ENCODE data around the gene CBX7. TPM values are rescaled to one million over a fixed set of nuclear protein-coding genes. Genes with fewer than 3 reads are reported as not detected.
A peak's percentile ranks its signal among the peaks of the same experiment; 100 is the strongest.
"Not testable (repeated sequence)": the region's sequence is repeated elsewhere in the genome, so short reads cannot be mapped to it uniquely, and the experiment has no call there.

The CBX7 gene
- total and polyA plus RNA-seq, 4 donors = 8.5 to 12.7 (median 9.5) TPM

- H3K4me1 ChIP-seq (ENCODE audit: control insufficient read depth, insufficient read depth, low read length) = peaks cover 61% of the 10 kb centered on the region
- H3K4me3 ChIP-seq (ENCODE audit: low read depth, low read length) = no peak overlapping the region
- H3K27ac ChIP-seq (ENCODE audit: low read depth, low read length) = peak overlapping the region; percentile 91
- DNase-seq (ENCODE audit: low read depth in 4 of 6, low spot score in 6 of 6) = no peak
- H3K36me3 ChIP-seq (ENCODE audit: control insufficient read depth, insufficient read depth, low read length) = peaks cover 3% of the 10 kb centered on the region
- no peaks in the 10 kb centered on the region for H3K9me3 ChIP-seq (ENCODE audit: control insufficient read depth, insufficient read depth, low read length)
- H3K27me3 ChIP-seq (ENCODE audit: control insufficient read depth, insufficient read depth, low read length) = no peaks in the 10 kb centered on the region
- 78% methylated on average over 18 of the region's 18 CpGs for WGBS (ENCODE audit: insufficient coverage)
Observed at GRCh38 chr22:39175353-39176142, 23.1 kb upstream of the CBX7 start.

DNA sequence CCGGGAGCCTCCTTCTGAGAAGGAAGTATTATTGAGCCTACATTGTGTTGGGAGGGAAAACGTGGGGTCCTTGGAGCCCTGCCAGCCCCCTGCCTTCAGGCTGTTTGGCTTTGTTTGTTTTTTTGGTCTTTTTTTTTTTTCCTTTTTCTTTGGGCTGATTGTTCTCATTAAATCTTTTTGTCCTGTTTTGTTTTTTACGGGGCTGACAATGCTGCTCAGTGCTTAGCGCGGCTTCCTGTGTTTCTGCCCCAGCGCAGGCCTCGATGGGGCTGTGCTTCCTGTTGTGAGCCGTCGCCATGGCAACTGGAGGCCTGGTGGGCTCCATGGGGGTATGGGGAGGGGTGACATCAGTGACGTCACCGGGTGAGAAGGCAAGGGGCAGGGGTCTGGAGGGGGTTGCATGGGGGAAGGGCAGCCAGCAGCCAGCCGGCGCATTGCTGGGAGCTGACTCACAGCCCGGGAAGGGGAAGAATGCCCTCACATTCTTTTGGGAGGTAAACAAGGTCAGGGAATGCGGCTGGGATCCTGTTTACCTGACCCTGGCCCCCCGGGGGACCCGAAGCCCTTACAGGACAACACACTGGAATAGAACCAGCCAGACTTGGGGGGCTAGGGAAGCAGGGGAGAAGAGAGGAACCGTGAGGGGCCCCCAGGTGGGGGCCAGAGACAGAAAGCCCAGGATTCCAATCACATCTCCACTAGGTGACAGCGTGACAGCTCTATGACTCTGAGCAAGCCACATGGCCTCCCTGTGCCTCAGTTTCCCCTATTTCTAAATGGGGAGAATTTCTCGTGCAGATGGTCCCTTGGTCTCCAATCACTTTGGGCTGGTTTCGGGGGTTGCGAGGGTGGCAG, 22.2 kb upstream of the CBX7 start:
- Histone ChIP-seq H3K36me3 (ENCODE audit: control insufficient read depth, insufficient read depth, low read length) (peaks cover 3% of the 10 kb centered on the region), H3K4me1 (ENCODE audit: control insufficient read depth, insufficient read depth, low read length) (peaks cover 66% of the 10 kb centered on the region), H3K27ac (ENCODE audit: low read depth, low read length) (peak overlapping the region; percentile 91), H3K27me3 (ENCODE audit: control insufficient read depth, insufficient read depth, low read length) (no peaks in the 10 kb centered on the region), H3K4me3 (ENCODE audit: low read depth, low read length) (no peak overlapping the region), H3K9me3 (ENCODE audit: control insufficient read depth, insufficient read depth, low read length) (no peaks in the 10 kb centered on the region)
- WGBS (ENCODE audit: insufficient coverage) = 22% methylated on average over 19 of the region's 22 CpGs
- DNase-seq (ENCODE audit: low read depth in 4 of 6, low spot score in 6 of 6) = peak in 3 of 6 donors; percentile 48 to 93 (median 91)

- no peak for DNase-seq (ENCODE audit: low read depth in 4 of 6, low spot score in 6 of 6)
- WGBS (ENCODE audit: insufficient coverage) = 75% methylated on average over 4 of the region's 11 CpGs
- Histone ChIP-seq H3K4me1 (ENCODE audit: control insufficient read depth, insufficient read depth, low read length) (peaks cover 66% of the 10 kb centered on the region), H3K27me3 (ENCODE audit: control insufficient read depth, insufficient read depth, low read length) (no peaks in the 10 kb centered on the region), H3K36me3 (ENCODE audit: control insufficient read depth, insufficient read depth, low read length) (peaks cover 3% of the 10 kb centered on the region), H3K27ac (ENCODE audit: low read depth, low read length) (peak overlapping the region; percentile 91), H3K4me3 (ENCODE audit: low read depth, low read length) (no peak overlapping the region), H3K9me3 (ENCODE audit: control insufficient read depth, insufficient read depth, low read length) (no peaks in the 10 kb centered on the region)
Observed at GRCh38 chr22:39173787-39174497, 21.5 kb upstream of the CBX7 start.

DNA sequence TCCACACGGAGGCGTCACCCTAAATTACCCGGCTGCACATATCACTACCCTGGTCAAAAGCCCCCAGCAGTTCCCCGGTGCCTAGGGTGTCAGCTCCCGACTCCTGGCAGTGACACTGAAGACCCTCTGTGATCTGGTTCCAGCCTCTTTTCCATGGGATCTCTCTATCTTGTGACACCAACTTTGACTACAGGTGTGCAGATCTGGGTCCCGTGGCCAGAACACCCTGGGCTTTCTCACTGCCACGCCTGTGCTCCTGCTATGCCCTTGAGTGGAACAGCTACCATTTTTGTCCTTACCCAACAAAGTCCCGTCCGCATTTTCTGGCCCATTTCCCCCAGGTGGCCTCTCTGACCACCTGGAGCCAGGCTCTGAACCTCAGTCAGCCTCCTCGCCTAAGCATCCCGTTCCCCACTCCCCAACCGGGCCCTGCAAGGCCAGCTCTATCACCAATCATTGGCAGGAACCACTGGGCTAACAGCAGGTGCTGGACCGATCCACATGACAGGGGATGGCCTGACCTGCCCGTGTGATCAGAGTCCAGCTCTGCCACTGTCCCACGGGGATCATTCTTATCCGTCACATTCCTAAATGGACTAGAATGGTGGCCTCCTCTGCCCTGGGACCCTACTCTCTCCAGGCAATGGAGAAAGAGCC, 20.7 kb upstream of the CBX7 start:
- Histone ChIP-seq H3K4me1 (ENCODE audit: control insufficient read depth, insufficient read depth, low read length) (peaks cover 66% of the 10 kb centered on the region), H3K27me3 (ENCODE audit: control insufficient read depth, insufficient read depth, low read length) (no peaks in the 10 kb centered on the region), H3K36me3 (ENCODE audit: control insufficient read depth, insufficient read depth, low read length) (peaks cover 3% of the 10 kb centered on the region), H3K9me3 (ENCODE audit: control insufficient read depth, insufficient read depth, low read length) (no peaks in the 10 kb centered on the region), H3K4me3 (ENCODE audit: low read depth, low read length) (no peak overlapping the region), H3K27ac (ENCODE audit: low read depth, low read length) (peak overlapping the region; percentile 91)
- no peak for DNase-seq (ENCODE audit: low read depth in 4 of 6, low spot score in 6 of 6)
- WGBS (ENCODE audit: insufficient coverage) = 86% methylated on average over 16 of the region's 16 CpGs

DNA sequence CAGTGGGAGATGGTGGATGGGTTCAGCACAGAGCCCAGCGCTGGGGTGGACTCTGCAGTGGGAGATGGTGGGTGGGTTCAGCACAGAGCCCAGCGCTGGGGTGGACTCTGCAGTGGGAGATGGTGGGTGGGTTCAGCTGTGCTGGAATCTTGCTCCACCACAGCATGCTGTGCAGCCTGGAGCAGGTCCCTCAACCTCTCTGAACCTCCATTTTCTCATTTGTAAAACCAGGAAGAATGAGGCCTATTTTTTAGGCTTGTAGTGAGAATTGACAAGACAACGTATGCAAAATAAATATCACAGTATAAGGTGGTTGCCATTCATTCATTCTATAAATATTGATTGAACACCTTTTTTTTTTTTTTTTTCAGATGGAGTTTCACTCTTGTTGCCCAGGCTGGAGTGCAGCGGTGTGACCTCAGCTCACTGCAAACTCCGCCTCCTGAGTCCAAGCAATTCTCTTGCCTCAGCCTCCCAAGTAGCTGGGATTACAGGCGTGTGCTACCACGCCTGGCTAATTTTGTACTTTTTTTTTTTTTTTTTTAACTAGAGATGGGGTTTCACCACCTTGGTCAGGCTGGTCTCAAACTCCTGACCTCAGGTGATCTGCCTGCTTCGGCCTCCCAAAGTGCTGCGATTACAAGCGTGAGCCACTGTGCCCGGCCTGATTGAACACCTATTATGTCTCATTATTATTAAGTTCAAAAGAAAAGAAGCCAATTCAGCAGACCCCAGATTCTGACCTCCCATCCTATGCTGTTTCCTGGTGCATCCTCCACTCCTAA, 20.0 kb upstream of the CBX7 start:
- not testable (repeated sequence) for H3K36me3 ChIP-seq (ENCODE audit: control insufficient read depth, insufficient read depth, low read length); DNase-seq (ENCODE audit: low read depth in 4 of 6, low spot score in 6 of 6); H3K9me3 ChIP-seq (ENCODE audit: control insufficient read depth, insufficient read depth, low read length); H3K27me3 ChIP-seq (ENCODE audit: control insufficient read depth, insufficient read depth, low read length); H3K4me3 ChIP-seq (ENCODE audit: low read depth, low read length)
- peaks cover 66% of the 10 kb centered on the region for H3K4me1 ChIP-seq (ENCODE audit: control insufficient read depth, insufficient read depth, low read length)
- 95% methylated on average over 7 of the region's 11 CpGs for WGBS (ENCODE audit: insufficient coverage)
- peak overlapping the region; percentile 91 for H3K27ac ChIP-seq (ENCODE audit: low read depth, low read length)

- Histone ChIP-seq H3K36me3 (ENCODE audit: control insufficient read depth, insufficient read depth, low read length) (peaks cover 3% of the 10 kb centered on the region), H3K4me3 (ENCODE audit: low read depth, low read length) (no peak overlapping the region), H3K27ac (ENCODE audit: low read depth, low read length) (no peak overlapping the region), H3K9me3 (ENCODE audit: control insufficient read depth, insufficient read depth, low read length) (no peaks in the 10 kb centered on the region), H3K27me3 (ENCODE audit: control insufficient read depth, insufficient read depth, low read length) (no peaks in the 10 kb centered on the region), H3K4me1 (ENCODE audit: control insufficient read depth, insufficient read depth, low read length) (peaks cover 61% of the 10 kb centered on the region)
- no peak for DNase-seq (ENCODE audit: low read depth in 4 of 6, low spot score in 6 of 6)
- 75% methylated on average over 8 of the region's 17 CpGs for WGBS (ENCODE audit: insufficient coverage)
Observed at GRCh38 chr22:39171623-39172264, 19.3 kb upstream of the CBX7 start.

- Histone ChIP-seq H3K4me1 (ENCODE audit: control insufficient read depth, insufficient read depth, low read length) (peaks cover 56% of the 10 kb centered on the region), H3K27ac (ENCODE audit: low read depth, low read length) (no peak overlapping the region)
- 27% methylated on average over 26 of the region's 28 CpGs for WGBS (ENCODE audit: insufficient coverage)
Observed at GRCh38 chr22:39170825-39171622, 18.5 kb upstream of the CBX7 start.

More at GRCh38 chr22:39170825-39171622, 18.5 kb upstream of the CBX7 start:
- Histone ChIP-seq H3K36me3 (ENCODE audit: control insufficient read depth, insufficient read depth, low read length) (peaks cover 3% of the 10 kb centered on the region), H3K27me3 (ENCODE audit: control insufficient read depth, insufficient read depth, low read length) (no peaks in the 10 kb centered on the region), H3K9me3 (ENCODE audit: control insufficient read depth, insufficient read depth, low read length) (no peaks in the 10 kb centered on the region), H3K4me3 (ENCODE audit: low read depth, low read length) (no peak overlapping the region)
- DNase-seq (ENCODE audit: low read depth in 4 of 6, low spot score in 6 of 6) = peak in 5 of 6 donors; percentile 47 to 90 (median 59)

Data from spinal cord (tissue), 10 donors.